Epidermal melanocyte (primary cell): ENCODE data around the gene IDS.

Source experiments
- DNase-seq: peaks from one replicate; pipeline ENCODE4 v3.0.0; 2011; ENCODE audit warnings: low spot score; ENCODE audit not compliant: insufficient read length

The IDS gene

DNA sequence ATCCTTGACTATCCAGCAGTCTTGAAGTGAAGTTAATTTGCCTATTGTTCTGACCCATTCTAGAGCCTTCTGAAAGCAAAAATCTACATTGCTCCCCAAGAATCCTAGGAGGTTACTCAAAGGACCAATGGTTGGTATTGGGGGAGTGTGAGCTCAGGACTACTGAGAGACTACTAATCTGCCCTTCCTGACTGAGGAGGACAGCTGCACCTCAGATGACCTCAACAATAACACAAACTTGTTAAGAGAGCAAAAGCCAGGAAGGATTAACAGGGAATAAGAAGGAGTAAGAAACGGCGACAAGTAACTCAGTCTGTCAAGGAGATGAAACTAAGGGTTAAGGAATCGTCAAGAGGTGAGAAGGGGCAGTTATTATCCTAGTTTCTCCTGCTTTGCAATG is 43.4 kb downstream of the IDS start:
- DNase-seq: no peak

GRCh38 chrX:149458586-149458985 is 46.5 kb downstream of the IDS start:
- DNase-seq: no peak

GRCh38 chrX:149456476-149457245 is 48.4 kb downstream of the IDS start:
- DNase-seq: no peak

- no peak for DNase-seq
Measured at GRCh38 chrX:149455934-149456333, 49.2 kb downstream of the IDS start.

DNA sequence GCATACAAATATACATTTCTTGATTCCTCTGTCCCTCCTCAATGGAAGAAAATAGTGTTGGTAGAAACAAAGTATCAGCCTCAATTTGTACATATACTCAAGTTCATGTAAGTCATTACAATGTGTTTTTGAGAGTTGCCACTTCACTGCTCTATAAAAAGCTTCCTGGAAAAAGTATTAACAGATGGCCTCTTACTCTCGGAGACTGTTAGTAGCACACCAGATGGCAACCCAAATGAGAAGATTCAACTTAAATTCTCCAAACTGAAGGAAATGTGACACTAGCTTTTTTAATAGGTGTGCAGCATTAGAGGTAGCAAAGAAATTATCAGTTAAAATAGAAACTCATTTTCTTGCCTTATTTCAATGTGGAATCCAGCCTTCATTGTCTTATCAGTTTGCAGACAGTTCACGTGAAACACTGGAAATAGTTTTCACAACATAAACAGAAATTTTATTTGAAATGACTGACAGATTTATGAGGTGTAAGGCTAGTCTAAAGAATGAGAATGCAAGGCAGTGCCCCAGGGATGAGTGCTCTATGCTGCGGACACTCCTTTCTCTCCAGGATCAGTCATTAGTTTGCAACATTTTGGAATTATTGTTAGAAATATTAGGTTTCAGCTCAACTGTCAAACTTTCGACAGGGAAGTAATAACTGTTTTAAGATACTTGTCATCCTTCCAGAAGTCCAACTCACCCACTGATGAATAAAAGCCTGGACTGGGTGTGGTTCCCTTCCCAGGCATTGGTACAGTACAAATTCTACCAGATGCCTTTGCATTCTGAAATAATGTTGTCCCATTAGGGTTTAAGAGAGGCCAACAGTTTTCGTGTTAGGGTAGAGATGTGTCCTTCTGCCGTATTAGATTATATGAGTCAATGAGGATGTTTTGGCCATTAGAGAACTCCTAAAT is 50.9 kb downstream of the IDS start:
- DNase-seq: no peak

DNA sequence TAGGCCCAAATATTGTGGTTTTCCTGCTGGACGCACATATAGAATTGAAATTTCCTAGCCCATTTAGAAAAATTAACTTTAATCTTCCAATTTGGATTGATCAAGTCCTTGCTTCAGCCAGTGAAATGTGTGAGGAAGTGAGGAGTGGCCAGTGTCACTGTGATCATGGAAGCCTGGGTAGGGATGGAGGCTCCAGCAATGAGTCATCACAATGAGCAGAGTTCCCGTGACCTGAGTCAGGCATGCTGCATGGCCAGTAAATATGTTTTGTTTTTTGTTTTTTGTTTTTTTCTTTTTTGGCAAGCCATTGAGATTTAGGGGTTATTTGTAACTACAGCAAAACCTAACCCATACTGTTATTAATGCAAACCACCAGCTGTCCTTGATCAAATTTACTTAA is 52.1 kb downstream of the IDS start:
- no peak for DNase-seq

GRCh38 chrX:149433451-149433850 is 71.7 kb downstream of the IDS start:
- no peak for DNase-seq

DNA sequence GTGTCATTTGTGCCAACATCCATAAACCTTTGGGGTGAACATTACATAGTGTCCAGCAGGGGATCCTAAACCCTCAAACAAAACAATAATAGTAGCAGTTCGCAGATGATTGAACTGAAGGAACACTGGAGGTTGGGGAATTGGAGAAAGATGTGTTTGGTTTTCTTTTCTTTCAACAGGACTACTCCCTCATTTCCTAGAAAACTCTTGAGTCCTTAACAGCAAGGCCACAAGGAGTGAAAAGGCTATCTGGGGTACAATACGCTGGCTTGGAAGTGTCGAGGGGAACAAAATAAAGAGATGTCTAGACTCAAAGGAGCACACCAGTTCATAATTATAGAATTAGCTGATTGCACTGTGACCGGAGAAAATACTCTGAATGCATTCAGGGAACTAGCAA is 72.1 kb downstream of the IDS start:
- no peak for DNase-seq
